OCI-LY7 (cell line): ENCODE measurements around the gene KIAA1328.

Experiments
- EZH2phosphoT487 ChIP-seq: fragments of 200-600 bp; sonication (generic); IDR thresholded peaks from 2 replicates; pipeline ENCODE4 v1.6.1; 2018; ENCODE audit warnings: low read depth, borderline replicate concordance, mild to moderate bottlenecking, mixed run types, antibody characterized with exemption, low read length, moderate library complexity, mixed read lengths
- TF ChIP-seq, protein P1 (sequence below): fragments of 200-600 bp; sonication (generic); conservative IDR thresholded peaks from 2 replicates; pipeline ENCODE4 v1.5.1; 2014; ENCODE audit warnings: mild to moderate bottlenecking, antibody characterized with exemption, low read length, moderate library complexity, mixed read lengths

DNA sequence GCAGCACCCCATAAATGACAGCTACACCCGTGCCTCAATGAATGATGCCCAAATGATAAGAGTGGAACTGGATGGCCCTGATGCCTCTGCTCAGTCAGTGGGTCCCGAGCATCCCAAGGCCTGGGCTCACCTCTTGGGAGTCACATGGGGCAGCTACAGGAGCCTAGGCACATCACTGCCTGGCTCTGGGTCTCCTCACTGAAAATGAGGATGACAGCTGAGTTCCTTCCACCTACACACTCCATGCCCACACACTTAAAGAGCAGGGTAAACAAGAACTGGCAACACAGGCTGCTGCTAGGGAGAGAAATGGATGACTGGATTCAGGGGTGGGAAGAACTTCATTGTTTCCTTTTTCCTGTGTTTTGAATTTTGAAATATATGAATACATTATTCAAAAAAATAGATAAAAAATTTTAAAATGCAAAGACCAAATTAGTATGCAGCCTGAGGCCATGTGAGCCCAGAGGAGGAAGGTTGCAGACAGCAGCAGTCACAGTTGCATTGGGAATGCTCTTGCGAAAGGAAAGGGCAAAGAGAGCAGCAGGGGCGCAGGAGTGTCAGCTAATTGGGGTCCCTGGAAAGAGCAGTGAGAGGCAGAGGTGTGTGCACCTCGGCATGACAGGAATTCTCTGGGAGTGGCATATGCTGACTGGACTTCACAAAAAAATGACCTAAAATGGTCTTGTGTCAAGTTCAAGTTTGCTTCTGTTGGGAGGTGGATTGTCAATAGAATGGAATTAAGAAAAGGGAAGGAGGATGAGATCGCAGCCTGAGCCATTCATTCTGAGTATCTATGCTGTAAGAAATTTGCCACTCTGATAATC, 409.6 kb downstream of the KIAA1328 start:
- TF ChIP-seq, protein P1, sequence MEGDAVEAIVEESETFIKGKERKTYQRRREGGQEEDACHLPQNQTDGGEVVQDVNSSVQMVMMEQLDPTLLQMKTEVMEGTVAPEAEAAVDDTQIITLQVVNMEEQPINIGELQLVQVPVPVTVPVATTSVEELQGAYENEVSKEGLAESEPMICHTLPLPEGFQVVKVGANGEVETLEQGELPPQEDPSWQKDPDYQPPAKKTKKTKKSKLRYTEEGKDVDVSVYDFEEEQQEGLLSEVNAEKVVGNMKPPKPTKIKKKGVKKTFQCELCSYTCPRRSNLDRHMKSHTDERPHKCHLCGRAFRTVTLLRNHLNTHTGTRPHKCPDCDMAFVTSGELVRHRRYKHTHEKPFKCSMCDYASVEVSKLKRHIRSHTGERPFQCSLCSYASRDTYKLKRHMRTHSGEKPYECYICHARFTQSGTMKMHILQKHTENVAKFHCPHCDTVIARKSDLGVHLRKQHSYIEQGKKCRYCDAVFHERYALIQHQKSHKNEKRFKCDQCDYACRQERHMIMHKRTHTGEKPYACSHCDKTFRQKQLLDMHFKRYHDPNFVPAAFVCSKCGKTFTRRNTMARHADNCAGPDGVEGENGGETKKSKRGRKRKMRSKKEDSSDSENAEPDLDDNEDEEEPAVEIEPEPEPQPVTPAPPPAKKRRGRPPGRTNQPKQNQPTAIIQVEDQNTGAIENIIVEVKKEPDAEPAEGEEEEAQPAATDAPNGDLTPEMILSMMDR: no peak
- no peak for TF ChIP-seq EZH2phosphoT487
